Measurements from ENCODE around the gene CACNB4.

DNA sequence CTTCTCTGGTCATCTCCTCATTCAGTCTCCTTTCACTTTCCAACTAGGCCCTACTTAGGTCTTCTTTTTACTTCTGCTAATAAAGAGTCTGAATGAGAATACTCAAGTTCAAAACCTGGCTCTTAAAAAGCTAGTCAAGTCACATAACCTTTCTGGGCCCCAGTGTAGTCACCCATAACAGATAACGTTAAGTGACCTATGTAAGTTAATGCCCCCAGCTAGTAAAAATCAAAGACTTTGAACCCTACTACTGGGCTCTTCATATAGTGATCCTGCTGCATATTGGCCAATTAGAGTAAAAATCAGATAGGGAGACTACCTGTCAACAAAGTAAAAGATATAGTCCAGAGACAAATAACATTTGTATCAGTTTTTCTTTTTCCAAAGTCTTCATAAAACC, 288.4 kb downstream of the CACNB4 start:
- no peak for TF ChIP-seq EP300 (IDR thresholded peaks at IDR 0.05; ENCODE audit: low read length)
- TF ChIP-seq HMG20A (CRISPR knock-in tag; conservative IDR thresholded peaks at IDR 0.05): no peak
- no peak for TF ChIP-seq ZNF384 (IDR thresholded peaks at IDR 0.05; ENCODE audit: low read depth, low read length)
- TF ChIP-seq, protein P1, sequence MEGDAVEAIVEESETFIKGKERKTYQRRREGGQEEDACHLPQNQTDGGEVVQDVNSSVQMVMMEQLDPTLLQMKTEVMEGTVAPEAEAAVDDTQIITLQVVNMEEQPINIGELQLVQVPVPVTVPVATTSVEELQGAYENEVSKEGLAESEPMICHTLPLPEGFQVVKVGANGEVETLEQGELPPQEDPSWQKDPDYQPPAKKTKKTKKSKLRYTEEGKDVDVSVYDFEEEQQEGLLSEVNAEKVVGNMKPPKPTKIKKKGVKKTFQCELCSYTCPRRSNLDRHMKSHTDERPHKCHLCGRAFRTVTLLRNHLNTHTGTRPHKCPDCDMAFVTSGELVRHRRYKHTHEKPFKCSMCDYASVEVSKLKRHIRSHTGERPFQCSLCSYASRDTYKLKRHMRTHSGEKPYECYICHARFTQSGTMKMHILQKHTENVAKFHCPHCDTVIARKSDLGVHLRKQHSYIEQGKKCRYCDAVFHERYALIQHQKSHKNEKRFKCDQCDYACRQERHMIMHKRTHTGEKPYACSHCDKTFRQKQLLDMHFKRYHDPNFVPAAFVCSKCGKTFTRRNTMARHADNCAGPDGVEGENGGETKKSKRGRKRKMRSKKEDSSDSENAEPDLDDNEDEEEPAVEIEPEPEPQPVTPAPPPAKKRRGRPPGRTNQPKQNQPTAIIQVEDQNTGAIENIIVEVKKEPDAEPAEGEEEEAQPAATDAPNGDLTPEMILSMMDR (IDR thresholded peaks at IDR 0.05 in 2 of 3, conservative IDR thresholded peaks at IDR 0.05 in 1 of 3; ENCODE audit: insufficient read depth in 2 of 3, low read depth in 1 of 3, low read length in 3 of 3): no peak
- TF ChIP-seq BDP1 (IDR thresholded peaks at IDR 0.05; ENCODE audit: insufficient read depth, insufficient read length): no peak

Measured in K562 (cell line).